ENCODE measurements around the gene KIF26B.

Gene KIF26B

GRCh38 chr1:245605480-245606156, 450.8 kb downstream of the KIF26B start:
- Histone ChIP-seq H4K20me1 (ENCODE audit: insufficient read depth, low read length) (no peaks in the 10 kb centered on the region), H3K4me3 (ENCODE audit: low read length) (no peak overlapping the region), H3K9me2 (replicated peaks; ENCODE audit: insufficient read depth, low read length) (no peaks in the 10 kb centered on the region), H3K79me2 (ENCODE audit: low read length) (no peaks in the 10 kb centered on the region), H2AFZ (ENCODE audit: low read length) (no peak overlapping the region), H3K27me3 (replicated peaks; ENCODE audit: insufficient read depth, low read length) (no peaks in the 10 kb centered on the region), H3K4me2 (ENCODE audit: low read depth, low read length) (no peak overlapping the region), H3K36me3 (replicated peaks; ENCODE audit: insufficient read depth, low read length) (no peaks in the 10 kb centered on the region), H3K9me3 (replicated peaks; ENCODE audit: insufficient read depth, low read length) (no peaks in the 10 kb centered on the region), H3F3A (ENCODE audit: insufficient read depth, low read length) (no peaks in the 10 kb centered on the region), H3K4me1 (ENCODE audit: low read length) (no peaks in the 10 kb centered on the region), H3K9ac (ENCODE audit: low read length) (no peak overlapping the region), H3K27ac (ENCODE audit: low read length) (no peak overlapping the region)
- DNase-seq, result no peak
- TF ChIP-seq CTCF (IDR thresholded peaks at IDR 0.05; ENCODE audit: low read length), result no peak
- no peak for TF ChIP-seq EZH2 (optimal IDR thresholded peaks at IDR 0.05; ENCODE audit: low read depth, low read length)
- no peak for TF ChIP-seq EZH2phosphoT487 (IDR thresholded peaks at IDR 0.05; ENCODE audit: low read length)

GRCh38 chr1:245606157-245606725, 451.5 kb downstream of the KIF26B start:
- Histone ChIP-seq H3K79me2 (ENCODE audit: low read length) (no peaks in the 10 kb centered on the region), H3K9me2 (replicated peaks; ENCODE audit: insufficient read depth, low read length) (no peaks in the 10 kb centered on the region), H3K4me2 (ENCODE audit: low read depth, low read length) (0 out of 2 replicates have a peak overlapping the region, but pooled peaks have one; percentile 19), H3K4me3 (ENCODE audit: low read length) (no peak overlapping the region), H3F3A (ENCODE audit: insufficient read depth, low read length) (no peaks in the 10 kb centered on the region), H3K27ac (ENCODE audit: low read length) (no peak overlapping the region), H3K9me3 (replicated peaks; ENCODE audit: insufficient read depth, low read length) (0 out of 2 replicates have a peak, but pooled peaks cover 3% of the 10 kb centered on the region), H3K36me3 (replicated peaks; ENCODE audit: insufficient read depth, low read length) (no peaks in the 10 kb centered on the region), H3K27me3 (replicated peaks; ENCODE audit: insufficient read depth, low read length) (no peaks in the 10 kb centered on the region), H3K4me1 (ENCODE audit: low read length) (no peaks in the 10 kb centered on the region), H2AFZ (ENCODE audit: low read length) (no peak overlapping the region), H4K20me1 (ENCODE audit: insufficient read depth, low read length) (no peaks in the 10 kb centered on the region), H3K9ac (ENCODE audit: low read length) (no peak overlapping the region)
- no peak for DNase-seq
- no peak for TF ChIP-seq EZH2phosphoT487 (IDR thresholded peaks at IDR 0.05; ENCODE audit: low read length)
- TF ChIP-seq CTCF (IDR thresholded peaks at IDR 0.05; ENCODE audit: low read length), result no peak
- TF ChIP-seq EZH2 (optimal IDR thresholded peaks at IDR 0.05; ENCODE audit: low read depth, low read length), result no peak

- no peaks in the 10 kb centered on the region for H3K4me1 ChIP-seq (ENCODE audit: low read length)
- H3K9ac ChIP-seq (ENCODE audit: low read length), result no peak overlapping the region
- no peaks in the 10 kb centered on the region for H4K20me1 ChIP-seq (ENCODE audit: insufficient read depth, low read length)
- H3F3A ChIP-seq (ENCODE audit: insufficient read depth, low read length), result no peaks in the 10 kb centered on the region
- no peaks in the 10 kb centered on the region for H3K36me3 ChIP-seq (replicated peaks; ENCODE audit: insufficient read depth, low read length)
- no peaks in the 10 kb centered on the region for H3K27me3 ChIP-seq (replicated peaks; ENCODE audit: insufficient read depth, low read length)
- no peaks in the 10 kb centered on the region for H3K79me2 ChIP-seq (ENCODE audit: low read length)
- H2AFZ ChIP-seq (ENCODE audit: low read length), result no peak overlapping the region
- TF ChIP-seq CTCF (IDR thresholded peaks at IDR 0.05; ENCODE audit: low read length) (no peak), EZH2 (optimal IDR thresholded peaks at IDR 0.05; ENCODE audit: low read depth, low read length) (no peak), EZH2phosphoT487 (IDR thresholded peaks at IDR 0.05; ENCODE audit: low read length) (no peak)
- H3K27ac ChIP-seq (ENCODE audit: low read length), result no peak overlapping the region
- no peak overlapping the region for H3K4me2 ChIP-seq (ENCODE audit: low read depth, low read length)
- H3K9me2 ChIP-seq (replicated peaks; ENCODE audit: insufficient read depth, low read length), result no peaks in the 10 kb centered on the region
- no peak for DNase-seq
- H3K9me3 ChIP-seq (replicated peaks; ENCODE audit: insufficient read depth, low read length), result 0 out of 2 replicates have a peak, but pooled peaks cover 3% of the 10 kb centered on the region
- no peak overlapping the region for H3K4me3 ChIP-seq (ENCODE audit: low read length)
These were observed 453.5 kb downstream of the KIF26B start for GRCh38 chr1:245608271-245608670.

Data from MM.1S (cell line).